HL-60 (cell line): ENCODE results near the gene DCP1B.

ENCODE experiments used
- GABPA ChIP-seq: IDR thresholded peaks from 2 replicates; pipeline ENCODE4 v1.6.1; 2012; ENCODE audit warnings: low read depth
- POLR2AphosphoS5 ChIP-seq: IDR thresholded peaks from 2 replicates; pipeline ENCODE4 v1.6.1; 2012; ENCODE audit warnings: low read depth
- SPI1 ChIP-seq: IDR thresholded peaks from 2 replicates; pipeline ENCODE4 v1.6.1; 2012; ENCODE audit warnings: low read depth, mild to moderate bottlenecking, borderline replicate concordance
- TF ChIP-seq, protein P1 (sequence below): IDR thresholded peaks from one replicate; pipeline ENCODE4 v1.5.1; 2011; ENCODE audit warnings: low read length, control low read depth, inconsistent platforms; ENCODE audit not compliant: insufficient read depth
- TF ChIP-seq, protein P2 (sequence below): IDR thresholded peaks from 2 replicates; pipeline ENCODE4 v1.6.1; 2012; ENCODE audit warnings: low read depth; ENCODE audit not compliant: insufficient replicate concordance

DNA sequence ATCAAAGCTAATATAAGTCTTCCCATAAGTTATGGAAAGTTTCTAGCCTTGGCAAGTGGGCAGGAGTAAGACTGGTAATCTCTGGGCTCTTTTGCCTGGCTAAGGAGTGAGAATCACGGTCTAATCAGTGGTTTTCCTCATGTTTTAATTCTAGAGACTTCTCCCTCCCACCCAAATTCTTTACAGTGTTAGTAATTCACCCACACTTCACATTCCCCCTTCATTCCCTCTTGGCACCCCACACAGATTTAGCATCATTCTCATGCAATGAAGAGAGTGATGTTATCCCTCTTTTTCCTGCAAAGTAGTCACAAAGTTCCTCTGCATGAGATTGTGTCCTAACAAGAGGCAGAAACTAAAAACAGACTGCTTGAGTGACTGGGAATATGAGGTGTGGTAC, 57.2 kb downstream of the DCP1B start:
- TF ChIP-seq GABPA (no peak), POLR2AphosphoS5 (no peak), SPI1 (no peak)
- TF ChIP-seq, protein P1, sequence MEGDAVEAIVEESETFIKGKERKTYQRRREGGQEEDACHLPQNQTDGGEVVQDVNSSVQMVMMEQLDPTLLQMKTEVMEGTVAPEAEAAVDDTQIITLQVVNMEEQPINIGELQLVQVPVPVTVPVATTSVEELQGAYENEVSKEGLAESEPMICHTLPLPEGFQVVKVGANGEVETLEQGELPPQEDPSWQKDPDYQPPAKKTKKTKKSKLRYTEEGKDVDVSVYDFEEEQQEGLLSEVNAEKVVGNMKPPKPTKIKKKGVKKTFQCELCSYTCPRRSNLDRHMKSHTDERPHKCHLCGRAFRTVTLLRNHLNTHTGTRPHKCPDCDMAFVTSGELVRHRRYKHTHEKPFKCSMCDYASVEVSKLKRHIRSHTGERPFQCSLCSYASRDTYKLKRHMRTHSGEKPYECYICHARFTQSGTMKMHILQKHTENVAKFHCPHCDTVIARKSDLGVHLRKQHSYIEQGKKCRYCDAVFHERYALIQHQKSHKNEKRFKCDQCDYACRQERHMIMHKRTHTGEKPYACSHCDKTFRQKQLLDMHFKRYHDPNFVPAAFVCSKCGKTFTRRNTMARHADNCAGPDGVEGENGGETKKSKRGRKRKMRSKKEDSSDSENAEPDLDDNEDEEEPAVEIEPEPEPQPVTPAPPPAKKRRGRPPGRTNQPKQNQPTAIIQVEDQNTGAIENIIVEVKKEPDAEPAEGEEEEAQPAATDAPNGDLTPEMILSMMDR = no peak
- TF ChIP-seq, protein P2, sequence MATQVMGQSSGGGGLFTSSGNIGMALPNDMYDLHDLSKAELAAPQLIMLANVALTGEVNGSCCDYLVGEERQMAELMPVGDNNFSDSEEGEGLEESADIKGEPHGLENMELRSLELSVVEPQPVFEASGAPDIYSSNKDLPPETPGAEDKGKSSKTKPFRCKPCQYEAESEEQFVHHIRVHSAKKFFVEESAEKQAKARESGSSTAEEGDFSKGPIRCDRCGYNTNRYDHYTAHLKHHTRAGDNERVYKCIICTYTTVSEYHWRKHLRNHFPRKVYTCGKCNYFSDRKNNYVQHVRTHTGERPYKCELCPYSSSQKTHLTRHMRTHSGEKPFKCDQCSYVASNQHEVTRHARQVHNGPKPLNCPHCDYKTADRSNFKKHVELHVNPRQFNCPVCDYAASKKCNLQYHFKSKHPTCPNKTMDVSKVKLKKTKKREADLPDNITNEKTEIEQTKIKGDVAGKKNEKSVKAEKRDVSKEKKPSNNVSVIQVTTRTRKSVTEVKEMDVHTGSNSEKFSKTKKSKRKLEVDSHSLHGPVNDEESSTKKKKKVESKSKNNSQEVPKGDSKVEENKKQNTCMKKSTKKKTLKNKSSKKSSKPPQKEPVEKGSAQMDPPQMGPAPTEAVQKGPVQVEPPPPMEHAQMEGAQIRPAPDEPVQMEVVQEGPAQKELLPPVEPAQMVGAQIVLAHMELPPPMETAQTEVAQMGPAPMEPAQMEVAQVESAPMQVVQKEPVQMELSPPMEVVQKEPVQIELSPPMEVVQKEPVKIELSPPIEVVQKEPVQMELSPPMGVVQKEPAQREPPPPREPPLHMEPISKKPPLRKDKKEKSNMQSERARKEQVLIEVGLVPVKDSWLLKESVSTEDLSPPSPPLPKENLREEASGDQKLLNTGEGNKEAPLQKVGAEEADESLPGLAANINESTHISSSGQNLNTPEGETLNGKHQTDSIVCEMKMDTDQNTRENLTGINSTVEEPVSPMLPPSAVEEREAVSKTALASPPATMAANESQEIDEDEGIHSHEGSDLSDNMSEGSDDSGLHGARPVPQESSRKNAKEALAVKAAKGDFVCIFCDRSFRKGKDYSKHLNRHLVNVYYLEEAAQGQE = no peak
